ENCODE data around the gene RPEL1.
"Not testable (repeated sequence)": the region's sequence is repeated elsewhere in the genome, so short reads cannot be mapped to it uniquely, and the experiment has no call there.

The RPEL1 gene

DNA sequence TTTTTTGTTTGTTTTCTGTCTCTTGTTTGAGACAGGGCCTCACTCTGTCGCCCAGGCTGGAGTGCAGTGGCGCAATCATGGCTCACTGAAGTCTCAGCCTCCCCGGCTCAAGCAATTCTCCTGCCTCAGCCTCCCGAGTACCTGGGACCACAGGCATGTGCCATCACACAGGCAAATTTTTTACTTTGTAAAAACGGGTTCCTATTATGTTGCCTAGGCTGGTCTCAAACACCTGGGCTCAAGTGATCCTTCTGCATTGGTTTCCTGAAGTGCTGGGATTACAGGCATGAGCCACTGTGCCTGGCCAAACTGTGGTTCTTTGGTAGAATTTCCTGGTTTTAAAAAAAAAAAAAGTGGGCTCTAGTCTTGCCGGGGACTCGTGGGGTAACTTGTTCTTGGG lies at the start of gene RPEL1:
RPEL1 (plus strand) TSS at position 301 of the 400 bp plus-strand sequence. CDS start 110 bp downstream, outside the sequence.
- DNase-seq = not testable (repeated sequence)

GRCh38 chr10:103196516-103196915 lies 49.2 kb upstream of the RPEL1 start:
- no peak for DNase-seq

GRCh38 chr10:103197174-103197573 lies 48.5 kb upstream of the RPEL1 start:
- DNase-seq = no peak

GRCh38 chr10:103197903-103198302 lies 47.8 kb upstream of the RPEL1 start:
- no peak for DNase-seq

DNA sequence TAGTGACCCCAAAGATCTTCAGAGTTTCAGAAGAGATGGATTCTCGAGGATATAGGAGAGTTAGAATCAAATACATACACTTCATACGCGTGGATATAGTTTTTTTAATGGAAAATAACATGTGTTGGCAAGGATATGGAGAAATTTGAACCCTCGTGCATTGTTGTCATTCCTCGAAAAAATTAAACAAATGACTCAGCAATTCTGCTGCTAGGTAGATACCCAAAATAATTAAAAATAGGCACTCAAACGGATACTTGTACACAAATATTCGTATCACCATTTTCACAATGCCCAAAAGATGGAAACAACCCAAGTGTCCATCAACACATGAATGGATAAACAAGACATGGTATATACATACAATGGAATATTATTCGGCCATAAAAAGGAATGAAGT lies 47.0 kb upstream of the RPEL1 start:
- no peak for DNase-seq

- DNase-seq = no peak
Measured at GRCh38 chr10:103199488-103199887, 46.2 kb upstream of the RPEL1 start.

GRCh38 chr10:103202319-103202718 lies 43.4 kb upstream of the RPEL1 start:
- DNase-seq = no peak

GRCh38 chr10:103203466-103203865 lies 42.2 kb upstream of the RPEL1 start:
- no peak for DNase-seq

- no peak for DNase-seq
Measured at GRCh38 chr10:103204353-103205255, 41.1 kb upstream of the RPEL1 start.

GRCh38 chr10:103205401-103205800 lies 40.3 kb upstream of the RPEL1 start:
- not testable (repeated sequence) for DNase-seq

DNA sequence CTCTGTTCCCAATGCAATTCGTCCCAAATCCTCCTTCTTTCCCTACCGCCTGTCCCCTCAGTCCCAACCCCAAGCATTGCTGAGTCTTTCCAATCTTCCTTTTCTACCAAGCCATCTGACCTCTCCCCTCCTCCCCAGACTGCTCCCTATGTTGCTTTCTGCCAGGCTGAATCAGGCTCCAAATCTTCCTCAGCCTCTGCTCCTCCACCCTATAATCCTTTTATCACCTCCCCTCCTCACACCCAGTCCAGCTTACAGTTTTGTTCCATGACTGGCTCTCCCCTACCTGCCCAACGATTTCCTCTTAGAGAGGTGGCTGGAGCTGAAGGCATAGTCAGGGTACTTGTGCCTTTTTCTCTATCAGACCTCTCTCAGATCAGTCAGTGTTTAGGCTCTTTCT lies 39.0 kb upstream of the RPEL1 start:
- DNase-seq = not testable (repeated sequence)

GRCh38 chr10:103207141-103207540 lies 38.5 kb upstream of the RPEL1 start:
- DNase-seq = no peak

DNA sequence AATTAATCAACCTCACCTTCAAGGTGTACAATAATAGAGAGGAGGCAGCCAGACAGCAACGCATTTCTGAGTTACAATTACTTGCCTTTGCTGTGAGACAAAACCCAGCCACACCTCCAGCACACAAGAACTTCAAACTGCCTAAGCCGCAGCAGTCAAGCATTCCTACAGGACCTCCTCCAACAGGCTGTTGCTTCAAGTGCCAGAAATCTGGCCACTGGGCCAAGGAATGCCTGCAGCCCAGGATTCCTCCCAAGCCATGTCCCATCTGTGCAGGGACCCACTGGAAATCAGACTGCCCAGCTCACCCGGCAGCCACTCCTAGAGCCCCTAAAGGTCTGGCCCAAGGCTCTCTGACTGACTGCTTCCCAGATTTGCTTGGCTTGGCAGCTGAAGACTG lies 38.0 kb upstream of the RPEL1 start:
- not testable (repeated sequence) for DNase-seq

GRCh38 chr10:103210262-103210661 lies 35.4 kb upstream of the RPEL1 start:
- DNase-seq = not testable (repeated sequence)

DNA sequence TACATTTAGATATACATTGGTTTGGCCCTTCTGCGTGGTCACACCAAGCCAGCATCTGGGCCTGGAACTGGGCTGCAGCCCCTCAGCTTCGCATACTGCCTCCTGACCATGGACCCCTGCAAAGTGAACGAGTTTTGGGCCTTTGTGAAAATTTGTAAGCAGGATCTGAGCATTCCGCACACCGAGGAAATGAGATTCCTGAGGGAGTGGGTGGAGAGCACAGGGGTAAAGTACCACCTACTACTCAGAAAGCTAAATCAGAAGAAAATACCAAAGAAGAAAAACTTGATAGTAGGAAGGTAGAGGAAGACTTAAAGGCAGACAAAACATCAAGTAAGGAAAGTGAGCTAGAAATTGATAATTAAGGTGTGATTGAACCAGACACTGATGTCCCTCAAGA lies 30.1 kb upstream of the RPEL1 start:
- no peak for DNase-seq

DNA sequence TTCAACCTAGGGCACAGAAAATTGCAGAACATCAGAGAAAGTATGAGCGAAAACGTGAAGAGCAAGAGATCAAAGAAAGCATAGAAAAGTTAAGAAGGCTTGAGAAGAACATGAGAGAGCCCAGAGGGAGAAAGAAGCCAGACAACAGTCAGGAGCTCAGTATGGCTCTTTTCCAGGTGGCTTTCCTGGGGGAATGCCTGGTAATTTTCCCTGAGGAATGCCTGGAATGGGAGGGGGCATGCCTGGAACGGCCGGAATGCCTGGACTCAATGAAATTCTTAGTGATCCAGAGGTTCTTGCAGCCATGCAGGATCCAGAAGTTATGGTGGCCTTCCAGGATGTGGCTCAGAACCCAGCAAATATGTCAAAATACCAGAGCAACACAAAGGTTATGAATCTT lies 29.3 kb upstream of the RPEL1 start:
- not testable (repeated sequence) for DNase-seq

DNA sequence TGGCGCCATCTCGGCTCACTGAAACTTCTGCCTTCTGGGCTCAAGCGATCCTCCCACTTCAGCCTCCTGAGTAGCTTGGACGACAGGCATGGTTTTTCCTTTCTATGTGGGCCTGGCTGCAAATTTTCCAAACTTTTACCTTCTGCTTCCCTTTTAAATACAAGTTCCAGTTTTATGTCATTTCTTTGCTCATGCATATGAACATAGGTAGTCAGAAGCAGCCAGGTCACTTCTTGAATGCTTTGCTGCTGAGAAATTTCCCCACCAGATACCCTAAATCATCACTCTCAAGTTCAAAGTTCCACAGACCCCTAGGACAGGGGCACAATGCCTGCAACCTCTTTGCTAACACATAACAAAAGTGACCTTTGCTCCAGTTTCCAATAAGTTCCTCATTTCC lies 21.6 kb upstream of the RPEL1 start:
- no peak for DNase-seq

DNA sequence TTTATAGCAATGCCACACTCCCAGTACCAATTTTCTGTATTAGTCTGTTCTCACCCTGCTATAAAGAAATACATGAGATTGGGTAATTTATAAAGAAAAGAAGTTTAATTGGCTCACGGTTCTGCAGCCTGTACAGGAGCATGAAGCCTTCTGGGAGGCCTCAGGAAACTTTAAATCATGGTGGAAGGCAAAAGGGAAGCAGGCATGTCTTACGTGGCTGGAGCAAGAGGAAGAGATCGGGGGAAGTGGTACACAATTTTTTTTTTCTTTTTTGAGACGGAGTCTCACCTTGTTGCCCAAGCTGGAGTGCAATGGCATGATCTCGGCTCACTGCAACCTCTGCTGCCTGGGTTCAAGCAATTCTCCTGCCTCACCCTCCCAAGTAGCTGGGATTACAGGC lies 21.0 kb upstream of the RPEL1 start:
- DNase-seq = not testable (repeated sequence)

DNA sequence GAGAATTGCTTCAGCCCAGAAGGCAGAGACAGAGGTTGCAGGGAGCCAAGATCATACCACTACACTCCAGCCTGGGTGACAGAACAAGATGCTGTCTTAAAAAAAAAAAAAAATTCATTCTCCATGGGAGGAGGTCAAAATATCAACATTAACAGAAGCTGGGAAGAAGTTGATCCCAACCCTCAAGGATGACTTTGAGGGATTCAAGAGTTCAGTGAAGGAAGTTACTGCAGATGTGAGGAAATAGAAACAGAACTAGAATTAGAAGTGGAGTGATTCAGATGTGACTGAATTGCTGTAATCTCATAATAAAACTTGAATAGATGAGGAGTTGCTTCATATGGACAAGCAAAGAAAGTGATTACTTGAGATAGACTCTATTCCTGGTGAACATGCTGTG lies 19.7 kb upstream of the RPEL1 start:
- DNase-seq = no peak

DNA sequence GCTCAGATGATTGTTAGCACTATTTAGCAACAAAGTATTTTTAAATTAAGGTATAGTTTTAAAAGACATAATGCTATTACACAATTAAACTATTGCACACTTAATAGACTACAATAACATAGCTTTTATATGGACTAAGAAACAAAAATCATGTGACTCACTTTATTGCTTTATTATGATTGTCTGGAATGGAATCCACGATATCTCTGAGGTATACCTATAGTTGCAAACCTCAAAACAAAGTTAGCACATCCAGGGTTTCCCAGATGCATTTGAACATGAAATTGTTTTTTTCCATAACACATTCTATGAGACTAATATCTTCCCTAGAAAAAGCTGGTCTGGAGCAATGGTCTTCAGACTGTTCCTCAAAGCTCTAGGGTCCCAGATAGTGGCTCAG lies 18.3 kb upstream of the RPEL1 start:
- DNase-seq = no peak

DNA sequence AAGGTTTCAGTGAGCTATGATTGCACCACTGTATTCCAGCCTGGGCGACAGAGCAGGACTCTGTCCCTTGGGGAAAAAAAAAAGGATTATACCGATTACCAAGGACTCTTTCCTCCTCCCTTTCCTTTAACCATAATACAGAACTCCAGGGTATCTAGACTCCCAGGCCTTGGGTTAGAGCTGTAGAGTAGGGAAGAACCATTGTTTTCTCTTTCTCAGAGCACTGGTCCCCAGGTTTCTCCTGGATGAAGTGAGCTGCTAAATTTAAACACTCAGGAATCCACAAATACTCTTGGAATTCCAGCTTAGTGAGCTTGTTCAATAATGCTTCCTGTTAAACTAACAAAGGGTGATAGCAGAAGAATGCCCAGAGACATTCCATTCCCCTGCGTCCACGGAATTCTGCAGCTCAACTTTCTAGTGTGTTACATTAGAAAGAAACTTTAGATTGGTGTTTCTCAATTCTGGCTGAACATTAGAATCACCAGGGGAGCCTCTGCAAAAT lies 14.6 kb upstream of the RPEL1 start:
- no peak for DNase-seq

GRCh38 chr10:103232131-103232673 lies 13.5 kb upstream of the RPEL1 start:
- DNase-seq = no peak

GRCh38 chr10:103232772-103233488 lies 12.8 kb upstream of the RPEL1 start:
- no peak for DNase-seq

GRCh38 chr10:103235775-103236174 lies 9.9 kb upstream of the RPEL1 start:
- no peak for DNase-seq
